Ectodermal cell (in vitro differentiated cells): ENCODE measurements around the gene TARBP1.
"Not testable (repeated sequence)": the region's sequence is repeated elsewhere in the genome, so short reads cannot be mapped to it uniquely, and the experiment has no call there.

Experiments used
- H3K27ac ChIP-seq: 2 replicates; pipeline ENCODE4 v1.7.0; 2013; ENCODE audit warnings: mild to moderate bottlenecking, low read depth, low read length; ENCODE audit not compliant: insufficient read depth, poor library complexity, severe bottlenecking
- H3K27me3 ChIP-seq: 2 replicates; pipeline ENCODE4 v1.7.0; 2013; ENCODE audit warnings: mild to moderate bottlenecking, low read length; ENCODE audit not compliant: insufficient read depth, control insufficient read depth, poor library complexity, severe bottlenecking
- H3K36me3 ChIP-seq: one replicate; pipeline ENCODE4 v1.7.0; 2013; ENCODE audit warnings: low read length; ENCODE audit not compliant: control insufficient read depth, insufficient read depth
- H3K4me1 ChIP-seq: one replicate; pipeline ENCODE4 v1.7.0; 2013; ENCODE audit warnings: low read length; ENCODE audit not compliant: control insufficient read depth, insufficient read depth
- H3K4me3 ChIP-seq: 2 replicates; pipeline ENCODE4 v1.7.0; 2013; ENCODE audit warnings: low read depth, low read length, control low read depth; ENCODE audit not compliant: insufficient read depth
- H3K9me3 ChIP-seq: 2 replicates; pipeline ENCODE4 v1.7.0; 2013; ENCODE audit warnings: mild to moderate bottlenecking, low read length, moderate library complexity; ENCODE audit not compliant: control insufficient read depth
- WGBS, 2 experiments: methylation state at CpG; one replicate each; pipeline ENCODE4 v1.1.7; 2013; ENCODE audit warnings: missing lambda C conversion rate in 2 of 2; 5-methylcytosine and 5-hydroxymethylcytosine counted together

TARBP1 gene

GRCh38 chr1:234518876-234519275, 39.9 kb upstream of the TARBP1 start:
- Histone ChIP-seq H3K27ac (no peak overlapping the region), H3K27me3 (no peaks in the 10 kb centered on the region), H3K36me3 (no peaks in the 10 kb centered on the region), H3K9me3 (no peaks in the 10 kb centered on the region), H3K4me3 (no peak overlapping the region), H3K4me1 (peaks cover 24% of the 10 kb centered on the region)
- WGBS, 2 experiments = 95 to 96% methylated on average over 10 of the region's 10 CpGs

- H3K4me3 ChIP-seq, H3K36me3 ChIP-seq, H3K9me3 ChIP-seq, H3K27me3 ChIP-seq, H3K27ac ChIP-seq: not testable (repeated sequence)
- 81 to 84% methylated on average over 9 of the region's 10 CpGs for WGBS, 2 experiments
- H3K4me1 ChIP-seq = peaks cover 21% of the 10 kb centered on the region
Observed at GRCh38 chr1:234518086-234518485, 39.1 kb upstream of the TARBP1 start.

- no peaks in the 10 kb centered on the region for H3K27me3 ChIP-seq
- no peaks in the 10 kb centered on the region for H3K36me3 ChIP-seq
- 95 to 97% methylated on average over 9 of the region's 9 CpGs for WGBS, 2 experiments
- no peak overlapping the region for H3K4me3 ChIP-seq
- no peaks in the 10 kb centered on the region for H3K9me3 ChIP-seq
- peaks cover 14% of the 10 kb centered on the region for H3K4me1 ChIP-seq
- H3K27ac ChIP-seq = no peak overlapping the region
Observed at GRCh38 chr1:234517110-234517802, 38.3 kb upstream of the TARBP1 start.

- no peaks in the 10 kb centered on the region for H3K27me3 ChIP-seq
- H3K27ac ChIP-seq = no peak overlapping the region
- 54 to 90% methylated on average over 1 to 2 of the region's 3 CpGs for WGBS, 2 experiments
- no peaks in the 10 kb centered on the region for H3K36me3 ChIP-seq
- H3K4me3 ChIP-seq = no peak overlapping the region
- no peaks in the 10 kb centered on the region for H3K9me3 ChIP-seq
- peaks cover 14% of the 10 kb centered on the region for H3K4me1 ChIP-seq
Observed at GRCh38 chr1:234515821-234516241, 36.9 kb upstream of the TARBP1 start.

- Histone ChIP-seq H3K27ac (no peak overlapping the region), H3K4me3 (no peak overlapping the region), H3K36me3 (no peaks in the 10 kb centered on the region), H3K27me3 (no peaks in the 10 kb centered on the region), H3K4me1 (peaks cover 10% of the 10 kb centered on the region), H3K9me3 (no peaks in the 10 kb centered on the region)
- WGBS, 2 experiments = 47 to 66% methylated on average over 2 of the region's 2 CpGs
Observed at GRCh38 chr1:234515411-234515810, 36.4 kb upstream of the TARBP1 start.

- Histone ChIP-seq H3K9me3 (no peaks in the 10 kb centered on the region), H3K36me3 (no peaks in the 10 kb centered on the region), H3K4me1 (peaks cover 10% of the 10 kb centered on the region), H3K27ac (no peak overlapping the region), H3K4me3 (no peak overlapping the region), H3K27me3 (no peaks in the 10 kb centered on the region)
- WGBS, 2 experiments = 35 to 52% methylated on average over 5 of the region's 5 CpGs
Observed at GRCh38 chr1:234512451-234512861, 33.5 kb upstream of the TARBP1 start.

- no peaks in the 10 kb centered on the region for H3K4me1 ChIP-seq
- no peaks in the 10 kb centered on the region for H3K36me3 ChIP-seq
- no peak overlapping the region for H3K27ac ChIP-seq
- no peaks in the 10 kb centered on the region for H3K27me3 ChIP-seq
- H3K4me3 ChIP-seq = no peak overlapping the region
- H3K9me3 ChIP-seq = no peaks in the 10 kb centered on the region
- WGBS, 2 experiments = 70 to 73% methylated on average over 9 of the region's 9 CpGs
Observed at GRCh38 chr1:234509457-234510328, 30.7 kb upstream of the TARBP1 start.

- WGBS, 2 experiments = 93 to 97% methylated on average over 11 of the region's 11 CpGs
- Histone ChIP-seq H3K27ac (no peak overlapping the region), H3K36me3 (no peaks in the 10 kb centered on the region), H3K27me3 (no peaks in the 10 kb centered on the region), H3K4me1 (no peaks in the 10 kb centered on the region), H3K9me3 (no peaks in the 10 kb centered on the region), H3K4me3 (no peak overlapping the region)
Observed at GRCh38 chr1:234507626-234508387, 28.8 kb upstream of the TARBP1 start.

GRCh38 chr1:234507089-234507488, 28.1 kb upstream of the TARBP1 start:
- 94 to 97% methylated on average over 1 to 2 of the region's 2 CpGs for WGBS, 2 experiments
- Histone ChIP-seq H3K27me3 (no peaks in the 10 kb centered on the region), H3K9me3 (no peaks in the 10 kb centered on the region), H3K4me3 (no peak overlapping the region), H3K4me1 (no peaks in the 10 kb centered on the region), H3K36me3 (no peaks in the 10 kb centered on the region), H3K27ac (no peak overlapping the region)

GRCh38 chr1:234505769-234506102, 26.8 kb upstream of the TARBP1 start:
- no peaks in the 10 kb centered on the region for H3K9me3 ChIP-seq
- H3K36me3 ChIP-seq = no peaks in the 10 kb centered on the region
- no peak overlapping the region for H3K4me3 ChIP-seq
- no peaks in the 10 kb centered on the region for H3K4me1 ChIP-seq
- no peak overlapping the region for H3K27ac ChIP-seq
- H3K27me3 ChIP-seq = no peaks in the 10 kb centered on the region
